Sigmoid colon (tissue), 3 donors: ENCODE measurements around the gene RPL35.

Source experiments
- POLR2A ChIP-seq, 2 donors: fragments of 450-650 bp; IDR thresholded peaks; one replicate each; pipeline ENCODE4 v1.6.1; 2016; ENCODE audit warnings: antibody characterized with exemption in 2 of 2, mild to moderate bottlenecking in 2 of 2, moderate library complexity in 2 of 2
- TF ChIP-seq, protein P1 (sequence below), 4 experiments: fragments of 450-650 bp in 3 of 4; fragments of 200-600 bp in 1 of 4; IDR thresholded peaks; one replicate each; pipeline ENCODE4 v1.5.1; 2016 to 2019; ENCODE audit warnings: antibody characterized with exemption in 4 of 4, mild to moderate bottlenecking in 3 of 4, moderate library complexity in 2 of 4

GRCh38 chr9:124813041-124813440 lies 48.7 kb downstream of the RPL35 start:
- TF ChIP-seq POLR2A (IDR thresholded peaks at IDR 0.05): no peak
- TF ChIP-seq, protein P1, sequence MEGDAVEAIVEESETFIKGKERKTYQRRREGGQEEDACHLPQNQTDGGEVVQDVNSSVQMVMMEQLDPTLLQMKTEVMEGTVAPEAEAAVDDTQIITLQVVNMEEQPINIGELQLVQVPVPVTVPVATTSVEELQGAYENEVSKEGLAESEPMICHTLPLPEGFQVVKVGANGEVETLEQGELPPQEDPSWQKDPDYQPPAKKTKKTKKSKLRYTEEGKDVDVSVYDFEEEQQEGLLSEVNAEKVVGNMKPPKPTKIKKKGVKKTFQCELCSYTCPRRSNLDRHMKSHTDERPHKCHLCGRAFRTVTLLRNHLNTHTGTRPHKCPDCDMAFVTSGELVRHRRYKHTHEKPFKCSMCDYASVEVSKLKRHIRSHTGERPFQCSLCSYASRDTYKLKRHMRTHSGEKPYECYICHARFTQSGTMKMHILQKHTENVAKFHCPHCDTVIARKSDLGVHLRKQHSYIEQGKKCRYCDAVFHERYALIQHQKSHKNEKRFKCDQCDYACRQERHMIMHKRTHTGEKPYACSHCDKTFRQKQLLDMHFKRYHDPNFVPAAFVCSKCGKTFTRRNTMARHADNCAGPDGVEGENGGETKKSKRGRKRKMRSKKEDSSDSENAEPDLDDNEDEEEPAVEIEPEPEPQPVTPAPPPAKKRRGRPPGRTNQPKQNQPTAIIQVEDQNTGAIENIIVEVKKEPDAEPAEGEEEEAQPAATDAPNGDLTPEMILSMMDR (IDR thresholded peaks at IDR 0.05): no peak
